Ovary (tissue), 3 donors: ENCODE results near the gene ALDH3B2.
"Not testable (repeated sequence)": the region's sequence is repeated elsewhere in the genome, so short reads cannot be mapped to it uniquely, and the experiment has no call there.

Experiments used
- CTCF ChIP-seq, 3 donors: fragments of 450-650 bp in 2 of 3; fragments of 200-600 bp in 1 of 3; IDR thresholded peaks; one replicate each; pipeline versions ENCODE4 v1.5.1 to v1.8.0; 2016 to 2022; ENCODE audit warnings: antibody characterized with exemption in 3 of 3, mild to moderate bottlenecking in 1 of 3
- POLR2A ChIP-seq: fragments of 450-650 bp; IDR thresholded peaks from one replicate; pipeline ENCODE4 v1.6.1; 2017; ENCODE audit warnings: antibody characterized with exemption, mild to moderate bottlenecking, moderate library complexity
- donor health status: DM: no; HTN: no; CAD: no.

- TF ChIP-seq POLR2A; CTCF (IDR thresholded peaks at IDR 0.05): not testable (repeated sequence)
Observed at GRCh38 chr11:67711212-67711611, 36.8 kb upstream of the ALDH3B2 start.
